Globus pallidus (tissue), 1 donor: ENCODE measurements around the gene MARK3.

ENCODE experiments used
- DNase-seq: peaks from one replicate; pipeline ENCODE4 v3.0.0-alpha.2; 2015; ENCODE audit warnings: low spot score

Gene MARK3

GRCh38 chr14:103395244-103395643, 10.0 kb downstream of the MARK3 start:
- no peak for DNase-seq

GRCh38 chr14:103396463-103396862, 11.2 kb downstream of the MARK3 start:
- no peak for DNase-seq

GRCh38 chr14:103398427-103399195, 13.4 kb downstream of the MARK3 start:
- DNase-seq, result no peak

- no peak for DNase-seq
Measured at GRCh38 chr14:103400537-103400936, 15.3 kb downstream of the MARK3 start.

- no peak for DNase-seq
Measured at GRCh38 chr14:103401223-103402214, 16.3 kb downstream of the MARK3 start.

GRCh38 chr14:103402695-103403094, 17.5 kb downstream of the MARK3 start:
- no peak for DNase-seq

GRCh38 chr14:103404032-103404918, 19.1 kb downstream of the MARK3 start:
- DNase-seq, result no peak

GRCh38 chr14:103404920-103405319, 19.7 kb downstream of the MARK3 start:
- DNase-seq, result no peak

- no peak for DNase-seq
Measured at GRCh38 chr14:103408491-103409155, 23.4 kb downstream of the MARK3 start.

GRCh38 chr14:103416916-103417315, 31.7 kb downstream of the MARK3 start:
- DNase-seq, result peak; percentile 86

GRCh38 chr14:103418481-103418818, 33.2 kb downstream of the MARK3 start:
- DNase-seq, result no peak

GRCh38 chr14:103421556-103421955, 36.3 kb downstream of the MARK3 start:
- no peak for DNase-seq

GRCh38 chr14:103423050-103423461, 37.8 kb downstream of the MARK3 start:
- DNase-seq, result no peak

GRCh38 chr14:103427485-103428443, 42.5 kb downstream of the MARK3 start:
- peak; percentile 24 for DNase-seq

GRCh38 chr14:103428723-103429556, 43.7 kb downstream of the MARK3 start:
- DNase-seq, result no peak

GRCh38 chr14:103430358-103430757, 45.1 kb downstream of the MARK3 start:
- no peak for DNase-seq

- no peak for DNase-seq
Measured at GRCh38 chr14:103432627-103433026, 47.4 kb downstream of the MARK3 start.

GRCh38 chr14:103433916-103434563, 48.8 kb downstream of the MARK3 start:
- no peak for DNase-seq
